SJSA1 (cell line): ENCODE results near the gene APOC4. TPM values are rescaled to one million over a fixed set of nuclear protein-coding genes. Genes with fewer than 3 reads are reported as not detected.

Source experiments
- DNase-seq, 2 experiments: peaks; one replicate each; pipeline ENCODE4 v3.0.0-alpha.2; 2015 to 2020; ENCODE audit warnings: low spot score in 2 of 2, low read depth in 1 of 2
- H3K27ac ChIP-seq: fragments of 250-450 bp; sonication (Bioruptor Pico); 2 replicates; pipeline ENCODE4 v1.5.1; 2020; ENCODE audit warnings: mild to moderate bottlenecking, moderate library complexity
- H3K27me3 ChIP-seq: fragments of 250-450 bp; sonication (Bioruptor Pico); replicated peaks from 2 replicates; pipeline ENCODE4 v1.5.1; 2020; ENCODE audit warnings: mild to moderate bottlenecking, moderate library complexity
- H3K36me3 ChIP-seq: fragments of 250-450 bp; sonication (Bioruptor Pico); 2 replicates; pipeline ENCODE4 v1.5.1; 2020; ENCODE audit warnings: mild to moderate bottlenecking
- H3K4me1 ChIP-seq: fragments of 250-450 bp; sonication (Bioruptor Pico); replicated peaks from 2 replicates; pipeline ENCODE4 v1.6.1; 2021; ENCODE audit warnings: mild to moderate bottlenecking
- H3K4me3 ChIP-seq: fragments of 250-450 bp; sonication (Bioruptor Pico); 2 replicates; pipeline ENCODE4 v1.5.1; 2020; ENCODE audit warnings: mild to moderate bottlenecking
- H3K9me3 ChIP-seq: fragments of 250-450 bp; sonication (Bioruptor Pico); replicated peaks from 2 replicates; pipeline ENCODE4 v1.5.1; 2020; ENCODE audit warnings: mild to moderate bottlenecking
- total RNA-seq: library from RNA; depleted of rRNA; stranded (reverse); fragments of >200 nt; shearing (Covaris generic); gene quantifications from 2 replicates; pipeline ENCODE4 v1.2.3, GENCODE V29; 2014; rRNA removed

Gene APOC4
- total RNA-seq, 1 experiment from 2014 or later, result not detected

GRCh38 chr19:44986389-44986788 lies 44.4 kb downstream of the APOC4 start:
- peaks cover 82% of the 10 kb centered on the region for H3K36me3 ChIP-seq

GRCh38 chr19:44987148-44987675 lies 45.2 kb downstream of the APOC4 start:
- Histone ChIP-seq H3K36me3 (peaks cover 81% of the 10 kb centered on the region), H3K4me1 (no peaks in the 10 kb centered on the region), H3K4me3 (no peak overlapping the region), H3K27ac (no peak overlapping the region), H3K9me3 (no peaks in the 10 kb centered on the region), H3K27me3 (no peaks in the 10 kb centered on the region)
- DNase-seq, result no peak

More at GRCh38 chr19:44986389-44986788, 44.4 kb downstream of the APOC4 start:
- H3K9me3 ChIP-seq, result no peaks in the 10 kb centered on the region
- no peak overlapping the region for H3K4me3 ChIP-seq
- H3K27ac ChIP-seq, result no peak overlapping the region
- no peak for DNase-seq
- H3K4me1 ChIP-seq, result no peaks in the 10 kb centered on the region
- no peaks in the 10 kb centered on the region for H3K27me3 ChIP-seq

DNA sequence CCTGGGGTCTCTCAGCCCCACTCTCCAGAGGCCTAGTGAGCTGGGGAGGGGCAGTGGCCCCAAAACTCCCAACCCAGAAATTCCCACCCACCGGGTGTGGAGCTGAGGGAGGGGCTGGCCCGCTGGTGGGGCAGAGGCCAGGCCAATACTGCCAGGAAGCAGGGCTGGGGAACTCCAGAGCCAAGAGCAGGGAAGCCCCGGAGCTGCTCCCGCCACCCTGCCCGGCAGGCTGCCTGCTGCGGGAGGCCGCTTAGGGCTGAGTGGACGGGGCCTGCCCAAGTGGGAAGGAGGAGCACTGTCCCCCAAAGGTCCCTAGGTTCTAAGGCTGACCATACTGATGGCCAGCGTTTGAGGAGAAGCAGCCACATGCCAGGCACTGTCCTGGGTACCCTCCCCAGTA lies 46.2 kb downstream of the APOC4 start:
- no peaks in the 10 kb centered on the region for H3K9me3 ChIP-seq
- no peak overlapping the region for H3K4me3 ChIP-seq
- H3K27me3 ChIP-seq, result no peaks in the 10 kb centered on the region
- H3K36me3 ChIP-seq, result peaks cover 82% of the 10 kb centered on the region
- no peak for DNase-seq
- no peak overlapping the region for H3K27ac ChIP-seq
- H3K4me1 ChIP-seq, result no peaks in the 10 kb centered on the region

DNA sequence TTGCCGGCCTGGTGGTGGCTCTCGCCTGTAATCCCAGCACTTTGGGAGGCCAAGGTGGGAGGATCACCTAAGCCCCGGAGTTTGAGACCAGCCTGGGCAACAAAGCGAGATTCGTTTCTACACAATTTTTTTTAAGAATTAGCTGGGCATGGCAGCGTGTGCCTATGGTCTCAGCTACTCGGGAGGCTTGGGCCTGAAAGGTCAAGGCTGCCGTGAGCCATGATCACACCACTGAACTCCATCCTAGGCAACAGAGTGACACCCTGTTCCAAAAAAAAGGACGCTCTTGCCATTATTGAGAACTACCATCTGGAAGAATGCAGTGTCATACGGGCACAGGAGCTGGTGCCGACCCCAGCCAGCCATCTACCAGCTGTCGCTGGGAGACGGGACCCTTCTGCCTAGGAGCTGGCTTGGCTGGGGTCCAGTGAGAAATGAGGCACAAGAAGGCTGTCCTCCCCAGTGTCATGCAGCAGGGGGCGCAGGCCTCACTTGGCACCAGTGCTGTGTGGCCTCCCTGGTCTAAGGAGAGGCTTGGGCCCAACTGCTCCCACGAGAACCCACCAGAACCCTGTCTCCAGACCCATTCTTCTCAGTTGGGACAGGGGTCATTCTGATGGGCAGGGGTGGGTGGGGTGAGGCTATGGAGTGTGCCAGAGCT lies 47.0 kb downstream of the APOC4 start:
- H3K27ac ChIP-seq, result no peak overlapping the region
- H3K9me3 ChIP-seq, result no peaks in the 10 kb centered on the region
- no peaks in the 10 kb centered on the region for H3K27me3 ChIP-seq
- H3K36me3 ChIP-seq, result peaks cover 80% of the 10 kb centered on the region
- DNase-seq, result peak; percentile 33 to 72
- no peak overlapping the region for H3K4me3 ChIP-seq
- no peaks in the 10 kb centered on the region for H3K4me1 ChIP-seq

- Histone ChIP-seq H3K36me3 (peaks cover 66% of the 10 kb centered on the region), H3K27me3 (no peaks in the 10 kb centered on the region), H3K4me1 (no peaks in the 10 kb centered on the region), H3K4me3 (no peak overlapping the region), H3K27ac (no peak overlapping the region), H3K9me3 (no peaks in the 10 kb centered on the region)
- no peak for DNase-seq
Observed at GRCh38 chr19:44990459-44990858, 48.4 kb downstream of the APOC4 start.

DNA sequence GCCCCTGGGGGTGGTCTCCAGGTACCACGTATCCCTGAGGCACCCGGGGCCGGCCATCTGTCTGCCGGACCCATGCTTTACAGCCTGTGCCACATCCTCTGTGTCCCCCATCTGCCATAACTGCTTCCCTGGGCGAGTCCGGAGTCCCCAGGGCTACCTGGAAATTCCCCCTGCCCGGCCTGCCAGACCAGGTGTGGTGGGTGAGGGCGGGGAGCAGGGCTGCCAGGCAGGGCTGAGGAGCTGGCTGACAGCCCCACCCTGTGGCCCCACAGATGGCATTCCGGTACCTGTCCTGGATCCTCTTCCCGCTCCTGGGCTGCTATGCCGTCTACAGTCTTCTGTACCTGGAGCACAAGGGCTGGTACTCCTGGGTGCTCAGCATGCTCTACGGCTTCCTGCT lies 48.9 kb downstream of the APOC4 start:
- DNase-seq, result no peak
- H3K4me3 ChIP-seq, result no peak overlapping the region
- H3K27ac ChIP-seq, result no peak overlapping the region
- H3K27me3 ChIP-seq, result no peaks in the 10 kb centered on the region
- no peaks in the 10 kb centered on the region for H3K9me3 ChIP-seq
- peaks cover 61% of the 10 kb centered on the region for H3K36me3 ChIP-seq
- H3K4me1 ChIP-seq, result no peaks in the 10 kb centered on the region

- Histone ChIP-seq H3K27me3 (no peaks in the 10 kb centered on the region), H3K4me3 (no peak overlapping the region), H3K9me3 (no peaks in the 10 kb centered on the region), H3K27ac (no peak overlapping the region), H3K4me1 (no peaks in the 10 kb centered on the region), H3K36me3 (peaks cover 51% of the 10 kb centered on the region)
- no peak for DNase-seq
Observed at GRCh38 chr19:44992336-44993163, 50.5 kb downstream of the APOC4 start.

- H3K4me1 ChIP-seq, result no peaks in the 10 kb centered on the region
- H3K36me3 ChIP-seq, result peaks cover 43% of the 10 kb centered on the region
- H3K9me3 ChIP-seq, result no peaks in the 10 kb centered on the region
- no peak for DNase-seq
- no peak overlapping the region for H3K4me3 ChIP-seq
- no peaks in the 10 kb centered on the region for H3K27me3 ChIP-seq
- no peak overlapping the region for H3K27ac ChIP-seq
Observed at GRCh38 chr19:44993526-44993925, 51.5 kb downstream of the APOC4 start.

DNA sequence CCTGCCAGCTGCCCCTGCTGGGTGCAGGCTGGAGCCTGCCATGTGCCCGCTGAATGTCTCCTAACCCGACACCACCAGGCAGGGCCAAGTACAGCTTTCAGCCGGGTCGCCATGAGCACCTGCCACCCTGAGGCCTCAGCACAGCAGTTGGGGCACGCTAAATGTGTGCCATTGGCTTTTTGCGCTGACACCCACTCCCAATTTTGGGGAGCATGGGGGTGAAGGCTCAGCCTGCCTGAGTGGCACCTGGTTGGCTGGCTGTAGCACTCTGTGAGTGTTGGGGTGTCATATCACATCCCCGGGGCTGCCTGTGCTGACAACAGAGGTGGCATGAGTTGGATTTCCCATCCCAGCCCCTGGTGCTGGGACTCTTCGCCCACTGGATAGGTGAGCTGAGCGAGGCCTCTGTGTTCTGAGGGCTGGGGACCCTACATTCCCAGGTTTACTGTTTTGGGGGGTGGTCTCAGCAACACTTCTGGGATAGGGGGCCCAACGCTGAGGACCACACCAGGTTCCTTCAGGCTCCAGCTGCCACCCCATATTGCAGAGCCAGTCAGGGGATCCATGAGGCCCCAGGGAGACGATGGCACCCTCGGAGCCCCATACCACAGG lies 52.0 kb downstream of the APOC4 start:
- H3K27ac ChIP-seq, result no peak overlapping the region
- DNase-seq, result no peak
- H3K36me3 ChIP-seq, result peaks cover 38% of the 10 kb centered on the region
- H3K27me3 ChIP-seq, result no peaks in the 10 kb centered on the region
- no peaks in the 10 kb centered on the region for H3K9me3 ChIP-seq
- H3K4me3 ChIP-seq, result no peak overlapping the region
- no peaks in the 10 kb centered on the region for H3K4me1 ChIP-seq

Other genes starting within 250 kb of the APOC4 start
- not detected in 2 replicates for gene CEACAM16, start 243.1 kb upstream of the APOC4 start, total RNA-seq
- gene BCL3, start 193.5 kb upstream of the APOC4 start, total RNA-seq, result 3.9 and 12.3 TPM in 2 replicates
- gene CBLC, start 164.3 kb upstream of the APOC4 start, total RNA-seq, result not detected in 2 replicates
- 95.1 and 116 TPM in 2 replicates for gene BCAM, start 133.1 kb upstream of the APOC4 start, total RNA-seq
- gene NECTIN2, start 95.9 kb upstream of the APOC4 start, total RNA-seq, result 246 and 273 TPM in 2 replicates
- 193 and 222 TPM in 2 replicates for gene TOMM40, start 51.0 kb upstream of the APOC4 start, total RNA-seq
- 1.7 TPM in 2 replicates for gene APOE, start 36.4 kb upstream of the APOC4 start, total RNA-seq
- gene APOC1, start 27.6 kb upstream of the APOC4 start, total RNA-seq, result not detected in 2 replicates
- gene APOC2, start 3.8 kb downstream of the APOC4 start, total RNA-seq, result not detected in 2 replicates
- gene CLPTM1, start 13.1 kb downstream of the APOC4 start, total RNA-seq, result 29.1 and 44.9 TPM in 2 replicates
- 5.8 and 12.6 TPM in 2 replicates for gene RELB, start 59.2 kb downstream of the APOC4 start, total RNA-seq
- gene CLASRP, start 96.8 kb downstream of the APOC4 start, total RNA-seq, result 14.4 and 51.8 TPM in 2 replicates
- gene ZNF296, start 134.2 kb downstream of the APOC4 start, total RNA-seq, result not detected in 2 replicates
- gene GEMIN7, start 137.0 kb downstream of the APOC4 start, total RNA-seq, result 42.0 and 46.9 TPM in 2 replicates
- gene PPP1R37, start 150.9 kb downstream of the APOC4 start, total RNA-seq, result 34.6 and 38.4 TPM in 2 replicates
- not detected in 2 replicates for gene NKPD1, start 218.7 kb downstream of the APOC4 start, total RNA-seq
- 13.3 and 19.9 TPM in 2 replicates for gene TRAPPC6A, start 236.0 kb downstream of the APOC4 start, total RNA-seq
- gene BLOC1S3, start 236.5 kb downstream of the APOC4 start, total RNA-seq, result 2.9 and 10.6 TPM in 2 replicates